Prostate gland (tissue), 2 donors: ENCODE data around the gene MAGI2.

Source experiments
- CTCF ChIP-seq, 4 experiments: fragments of 200-600 bp in 2 of 4; fragments of 450-650 bp in 2 of 4; sonication (generic) in 2 of 4; IDR thresholded peaks; 1 replicate in 3 of 4; 2 replicates in 1 of 4; pipeline ENCODE4 v1.5.1; 2016 to 2019; ENCODE audit warnings: antibody characterized with exemption in 4 of 4, mild to moderate bottlenecking in 2 of 4, moderate library complexity in 2 of 4
- POLR2A ChIP-seq: fragments of 450-650 bp; IDR thresholded peaks from one replicate; pipeline ENCODE4 v1.6.1; 2016; ENCODE audit warnings: antibody characterized with exemption, mild to moderate bottlenecking

GRCh38 chr7:79064187-79064823 lies 389.2 kb downstream of the MAGI2 start:
- TF ChIP-seq POLR2A (no peak), CTCF (IDR thresholded peaks at IDR 0.05) (no peak)
